ENCODE measurements around the gene BNC1. TPM values are rescaled to one million over a fixed set of nuclear protein-coding genes. Genes with fewer than 3 reads are reported as not detected.
"Not testable (repeated sequence)": the region's sequence is repeated elsewhere in the genome, so short reads cannot be mapped to it uniquely, and the experiment has no call there.

BNC1 gene
- total and polyA plus RNA-seq, 8 donors, result 0.15 to 1.6 (median 0.97) TPM

DNA sequence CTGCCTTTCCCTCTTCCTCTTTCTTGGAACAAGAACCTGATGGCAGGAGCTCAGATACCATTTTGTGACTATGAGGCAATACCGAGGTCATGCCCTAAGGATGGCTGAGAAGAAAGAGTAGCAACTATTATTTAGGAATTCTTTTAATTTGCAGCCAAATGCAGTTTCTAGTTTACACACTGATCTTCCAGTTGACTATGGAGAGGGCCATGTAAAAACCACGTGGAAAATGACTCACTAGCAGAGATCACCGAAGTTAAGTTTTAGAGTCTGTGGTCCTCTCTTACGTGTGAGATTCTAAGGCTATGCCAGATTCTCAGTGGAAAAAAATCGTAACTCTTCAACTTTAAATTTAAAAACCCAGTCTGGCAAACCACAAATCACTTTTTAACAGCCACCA, 7.8 kb downstream of the BNC1 start:
- intact Hi-C loops (cut with DNase I), result no loop called here

DNA sequence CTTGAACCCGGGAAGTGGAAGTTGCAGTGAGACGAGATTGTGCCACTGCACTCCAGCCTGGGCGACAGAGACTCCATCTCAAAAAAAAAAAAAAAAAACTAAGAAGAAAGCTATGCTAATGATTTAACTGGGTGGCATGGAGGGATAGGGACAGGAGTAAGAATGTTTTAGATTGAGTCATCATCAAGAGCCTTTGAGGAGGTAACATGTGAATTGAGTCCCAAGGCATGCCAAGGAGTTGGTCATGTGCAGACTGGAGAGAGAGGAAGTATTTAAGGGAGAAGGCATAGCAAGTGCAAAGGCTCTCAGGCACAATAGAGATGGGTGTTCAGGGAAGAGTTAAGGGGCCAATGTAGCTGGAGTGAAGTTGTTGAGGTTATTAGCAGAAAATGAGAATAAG, 9.1 kb downstream of the BNC1 start:
- Histone ChIP-seq H3K27ac (no peak overlapping the region), H3K4me1 (no peaks in the 10 kb centered on the region), H3K27me3 (peaks cover 12 to 70% of the 10 kb centered on the region in 2 donors), H3K4me3 (no peak overlapping the region), H3K36me3 (no peaks in the 10 kb centered on the region), H3K9me3 (no peaks in the 10 kb centered on the region)
- DNase-seq, result no peak
- intact Hi-C loops (cut with DNase I), result no loop called here
- ATAC-seq, result peak; percentile 53
- TF ChIP-seq, protein P1, sequence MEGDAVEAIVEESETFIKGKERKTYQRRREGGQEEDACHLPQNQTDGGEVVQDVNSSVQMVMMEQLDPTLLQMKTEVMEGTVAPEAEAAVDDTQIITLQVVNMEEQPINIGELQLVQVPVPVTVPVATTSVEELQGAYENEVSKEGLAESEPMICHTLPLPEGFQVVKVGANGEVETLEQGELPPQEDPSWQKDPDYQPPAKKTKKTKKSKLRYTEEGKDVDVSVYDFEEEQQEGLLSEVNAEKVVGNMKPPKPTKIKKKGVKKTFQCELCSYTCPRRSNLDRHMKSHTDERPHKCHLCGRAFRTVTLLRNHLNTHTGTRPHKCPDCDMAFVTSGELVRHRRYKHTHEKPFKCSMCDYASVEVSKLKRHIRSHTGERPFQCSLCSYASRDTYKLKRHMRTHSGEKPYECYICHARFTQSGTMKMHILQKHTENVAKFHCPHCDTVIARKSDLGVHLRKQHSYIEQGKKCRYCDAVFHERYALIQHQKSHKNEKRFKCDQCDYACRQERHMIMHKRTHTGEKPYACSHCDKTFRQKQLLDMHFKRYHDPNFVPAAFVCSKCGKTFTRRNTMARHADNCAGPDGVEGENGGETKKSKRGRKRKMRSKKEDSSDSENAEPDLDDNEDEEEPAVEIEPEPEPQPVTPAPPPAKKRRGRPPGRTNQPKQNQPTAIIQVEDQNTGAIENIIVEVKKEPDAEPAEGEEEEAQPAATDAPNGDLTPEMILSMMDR (IDR thresholded peaks at IDR 0.05), result no peak

More for the DNA sequence above, 7.8 kb downstream of the BNC1 start:
- H3K27ac ChIP-seq, result no peak overlapping the region
- no peaks in the 10 kb centered on the region for H3K4me1 ChIP-seq
- no peaks in the 10 kb centered on the region for H3K9me3 ChIP-seq
- ATAC-seq (no peak), DNase-seq (no peak)
- peaks cover 24 to 75% of the 10 kb centered on the region in 2 donors for H3K27me3 ChIP-seq
- H3K36me3 ChIP-seq, result no peaks in the 10 kb centered on the region
- TF ChIP-seq, protein P1 (IDR thresholded peaks at IDR 0.05), result no peak
- no peak overlapping the region for H3K4me3 ChIP-seq

DNA sequence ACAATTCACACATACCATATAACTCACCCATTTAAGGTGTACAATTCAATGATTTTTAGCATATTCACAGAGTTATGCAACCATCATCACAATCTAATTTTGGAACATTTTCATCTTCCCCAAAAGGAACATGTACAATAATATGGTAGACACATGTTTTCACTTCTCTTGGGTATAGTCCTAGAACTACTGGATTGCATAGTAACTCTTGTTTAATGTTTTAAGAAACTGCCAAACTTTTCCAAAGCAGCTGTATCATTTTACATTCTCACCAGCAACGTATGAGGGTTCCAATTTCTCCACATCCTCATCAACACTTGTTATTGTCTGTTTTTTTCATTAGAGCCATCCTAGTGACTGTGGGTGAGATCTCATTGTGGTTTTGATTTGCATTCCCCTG, 14.3 kb downstream of the BNC1 start:
- no peaks in the 10 kb centered on the region for H3K9me3 ChIP-seq
- peaks cover 0 to 29% of the 10 kb centered on the region in 2 donors for H3K27me3 ChIP-seq
- intact Hi-C loops (cut with DNase I), result no loop called here
- H3K36me3 ChIP-seq, result no peaks in the 10 kb centered on the region
- DNase-seq (no peak), ATAC-seq (no peak)
- TF ChIP-seq, protein P1 (IDR thresholded peaks at IDR 0.05), result no peak
- no peak overlapping the region for H3K27ac ChIP-seq
- no peaks in the 10 kb centered on the region for H3K4me1 ChIP-seq
- H3K4me3 ChIP-seq, result no peak overlapping the region

DNA sequence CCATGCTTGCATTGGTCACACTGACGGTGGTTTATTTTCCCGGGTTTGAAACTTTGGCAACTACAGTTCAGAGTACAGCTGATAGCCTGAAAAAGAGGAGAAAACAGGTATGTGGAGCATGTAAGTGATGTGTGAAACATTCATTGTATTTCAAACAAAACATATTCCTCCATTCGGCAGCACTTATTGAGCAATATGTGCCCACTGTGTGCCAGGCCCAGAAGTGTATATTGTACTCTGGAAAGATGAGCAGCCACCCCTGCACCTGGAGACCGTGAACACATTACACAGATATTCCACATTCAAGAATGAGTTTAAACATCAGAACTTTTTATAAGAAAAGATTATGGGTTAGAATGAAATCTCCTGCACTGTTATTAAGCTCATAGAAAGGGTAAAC, 16.3 kb downstream of the BNC1 start:
- no peaks in the 10 kb centered on the region for H3K4me1 ChIP-seq
- H3K27me3 ChIP-seq, result peaks cover 0 to 18% of the 10 kb centered on the region in 2 donors
- H3K9me3 ChIP-seq, result no peaks in the 10 kb centered on the region
- DNase-seq (no peak), ATAC-seq (no peak)
- no peaks in the 10 kb centered on the region for H3K36me3 ChIP-seq
- no peak overlapping the region for H3K27ac ChIP-seq
- H3K4me3 ChIP-seq, result no peak overlapping the region
- intact Hi-C loops (cut with DNase I), result no loop called here
- TF ChIP-seq, protein P1 (IDR thresholded peaks at IDR 0.05), result no peak

DNA sequence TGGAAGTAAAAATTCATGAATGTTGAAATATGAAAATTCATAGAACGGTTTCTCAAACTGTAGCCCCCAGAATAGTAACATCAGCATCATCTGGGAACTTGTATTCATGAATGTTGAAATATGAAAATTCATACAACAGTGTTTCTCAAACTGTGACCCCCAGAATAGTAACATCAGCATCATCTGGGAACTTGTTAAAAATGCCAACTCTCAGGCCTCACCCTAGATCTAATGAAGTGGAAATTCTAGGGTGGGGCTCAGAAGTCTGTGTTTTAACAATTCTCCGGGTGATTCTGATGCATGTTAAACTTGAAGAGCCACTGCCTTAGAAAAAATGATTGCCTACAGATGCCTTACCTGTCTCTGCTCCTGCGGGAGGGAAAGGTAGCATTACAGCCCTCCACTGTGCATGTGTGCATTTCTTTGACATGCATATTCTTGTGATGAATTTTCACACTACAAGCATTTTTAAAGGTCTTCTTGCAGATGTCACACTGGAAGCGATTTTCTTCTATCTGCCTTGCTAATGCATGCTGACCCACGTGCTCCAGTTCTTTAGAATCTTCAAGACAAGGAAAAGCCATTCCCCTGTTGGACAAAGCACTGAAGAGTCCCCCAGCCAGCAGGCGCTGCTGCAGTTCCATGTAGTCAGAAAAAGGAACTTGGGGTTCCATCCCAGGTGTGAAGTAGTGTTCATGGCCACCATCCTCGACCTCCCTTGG, 21.7 kb downstream of the BNC1 start:
- intact Hi-C loops (cut with DNase I), result no loop called here
- TF ChIP-seq, protein P1 (IDR thresholded peaks at IDR 0.05), result no peak
- ATAC-seq (no peak), DNase-seq (no peak)
- Histone ChIP-seq H3K9me3 (no peaks in the 10 kb centered on the region), H3K27ac (no peak overlapping the region), H3K27me3 (peaks cover 0 to 11% of the 10 kb centered on the region in 2 donors), H3K36me3 (no peaks in the 10 kb centered on the region), H3K4me3 (no peak overlapping the region), H3K4me1 (no peaks in the 10 kb centered on the region)

DNA sequence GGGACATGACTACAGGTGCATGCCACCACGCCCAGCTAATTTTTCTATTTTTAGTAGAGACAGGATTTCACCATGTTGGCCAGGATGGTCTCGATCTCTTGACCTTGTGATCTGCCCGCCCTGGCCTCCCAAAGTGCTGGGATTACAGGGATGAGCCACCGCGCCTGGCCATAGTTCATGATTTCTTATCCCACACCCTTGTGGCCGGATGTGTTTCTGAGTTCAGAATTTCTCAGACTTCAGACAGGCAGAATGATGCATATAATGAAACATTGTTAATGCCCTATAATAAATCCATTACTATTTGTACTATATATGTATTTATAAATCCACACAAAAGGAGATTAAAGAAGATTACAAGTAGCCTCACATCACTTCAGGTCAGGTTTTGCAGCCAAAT, 22.3 kb downstream of the BNC1 start:
- H3K27ac ChIP-seq; H3K4me3 ChIP-seq; H3K9me3 ChIP-seq; DNase-seq; intact Hi-C loops (cut with DNase I); H3K36me3 ChIP-seq; ATAC-seq; H3K4me1 ChIP-seq: not testable (repeated sequence)
- H3K27me3 ChIP-seq, result peaks cover 0 to 10% of the 10 kb centered on the region in 2 donors
